HCT116 (cell line): Measurements from ENCODE around the gene CDX1. TPM values are rescaled to one million over a fixed set of nuclear protein-coding genes. Genes with fewer than 3 reads are reported as not detected.
"Not testable (repeated sequence)": the region's sequence is repeated elsewhere in the genome, so short reads cannot be mapped to it uniquely, and the experiment has no call there.

Experiments
- ATAC-seq: fragments of 200-7000 bp; cut with Tn5 transposase; 2 replicates; pipeline ENCODE4 v1.9.1; 2020; ENCODE audit warnings: mild to moderate bottlenecking, moderate library complexity
- BruUV-seq: library from RNA; stranded (reverse); fragments of 400-500 nt; replicated peaks from 2 replicates; lab custom pipeline; 2021; lab: Mats Ljungman, UMichigan
- CTCF ChIA-PET: fragments of 300-600 bp; sonication (Branson Sonifier 250); formaldehyde crosslinking; loops from one replicate; lab custom pipeline; 2021; ENCODE audit warnings: antibody characterized with exemption; lab: Charles Lee
- POLR2A ChIA-PET: fragments of 300-600, 350-600 bp; sonication (Branson Sonifier 250); formaldehyde crosslinking; loops from one replicate; lab custom pipeline; 2021; ENCODE audit warnings: antibody characterized with exemption; lab: Charles Lee
- RAD21 ChIA-PET, 2 experiments: fragments of 300-600 bp; sonication (Branson Sonifier 250); formaldehyde crosslinking; loops; one replicate each; lab custom pipeline; 2023; ENCODE audit warnings: low total read pairs in 2 of 2; ENCODE audit not compliant: uncharacterized antibody in 2 of 2, unreplicated experiment in 2 of 2, low non-redundant PET in 1 of 2; lab: Charles Lee
- DNase-seq: peaks from one replicate; pipeline ENCODE4 v3.0.0-alpha.2; 2010; ENCODE audit warnings: low read depth, low spot score
- H2AFZ ChIP-seq: fragments of 200-600 bp; shearing (Covaris generic), sonication (generic); 2 replicates; pipeline ENCODE4 v1.6.1; 2017; ENCODE audit warnings: low read depth, mixed run types, mixed read lengths, antibody characterized with exemption, low read length; ENCODE audit not compliant: poor library complexity, severe bottlenecking
- H3K27ac ChIP-seq: 2 replicates; pipeline ENCODE4 v1.5.1; 2012; ENCODE audit warnings: low read depth, low read length
- H3K27me3 ChIP-seq: fragments of 200-600 bp; sonication (generic); 2 replicates; pipeline ENCODE4 v1.6.1; 2016; ENCODE audit warnings: mixed run types, low read length, mixed read lengths; ENCODE audit not compliant: insufficient read depth
- H3K36me3 ChIP-seq, 2 experiments: fragments of 200-500 bp in 1 of 2; fragments of 200-600 bp in 1 of 2; sonication (Bioruptor generic) in 1 of 2; sonication (generic) in 1 of 2; 2 replicates each; pipeline versions ENCODE4 v1.5.1 to v1.6.1; 2014 to 2016; ENCODE audit warnings: low read length in 2 of 2, inconsistent platforms in 1 of 2, mixed read lengths in 1 of 2, mixed run types in 1 of 2; ENCODE audit not compliant: insufficient read depth in 2 of 2, control insufficient read depth in 1 of 2
- H3K4me1 ChIP-seq, 2 experiments: fragments of 200-600 bp in 1 of 2; sonication (generic) in 1 of 2; 2 replicates each; pipeline versions ENCODE4 v1.5.1 to v1.6.1; 2012 to 2017; ENCODE audit warnings: low read length in 2 of 2, inconsistent platforms in 1 of 2, mild to moderate bottlenecking in 1 of 2, mixed read lengths in 1 of 2, mixed run types in 1 of 2, moderate library complexity in 1 of 2; ENCODE audit not compliant: insufficient read depth in 2 of 2, control insufficient read depth in 1 of 2
- H3K4me2 ChIP-seq: fragments of 200-600 bp; sonication (generic); 2 replicates; pipeline ENCODE4 v1.6.1; 2017; ENCODE audit warnings: mixed run types, low read length, mixed read lengths
- H3K4me3 ChIP-seq, 2 experiments: fragments of 200-600 bp in 1 of 2; sonication (generic) in 1 of 2; replicated peaks in 1 of 2; 2 replicates each; pipeline ENCODE4 v1.5.1; 2011 to 2016; ENCODE audit warnings: low read length in 2 of 2, control low read depth in 1 of 2, low read depth in 1 of 2, mild to moderate bottlenecking in 1 of 2, mixed read lengths in 1 of 2, mixed run types in 1 of 2
- H3K79me2 ChIP-seq: fragments of 200-600 bp; sonication (generic); 2 replicates; pipeline ENCODE4 v1.6.1; 2017; ENCODE audit warnings: mild to moderate bottlenecking, mixed run types, low read length, moderate library complexity, mixed read lengths; ENCODE audit not compliant: insufficient read depth
- H3K9ac ChIP-seq: fragments of 200-600 bp; sonication (generic); 2 replicates; pipeline ENCODE4 v1.6.1; 2016; ENCODE audit warnings: low read length, mixed read lengths
- H3K9me2 ChIP-seq: fragments of 200-600 bp; sonication (generic), shearing (Covaris generic); 2 replicates; pipeline ENCODE4 v1.6.1; 2017; ENCODE audit warnings: mixed run types, mild to moderate bottlenecking, moderate library complexity; ENCODE audit not compliant: insufficient read depth
- H3K9me3 ChIP-seq, 2 experiments: fragments of 200-500 bp in 1 of 2; fragments of 200-600 bp in 1 of 2; sonication (Bioruptor generic) in 1 of 2; sonication (generic) in 1 of 2; 2 replicates each; pipeline ENCODE4 v1.6.1; 2014 to 2017; ENCODE audit warnings: low read length in 2 of 2, mixed read lengths in 2 of 2, inconsistent platforms in 1 of 2, low read depth in 1 of 2, mild to moderate bottlenecking in 1 of 2, mixed run types in 1 of 2, moderate library complexity in 1 of 2; ENCODE audit not compliant: control insufficient read depth in 1 of 2, insufficient read depth in 1 of 2
- H4K20me1 ChIP-seq: fragments of 200-600 bp; sonication (generic), shearing (Covaris generic); 2 replicates; pipeline ENCODE4 v1.6.1; 2017; ENCODE audit warnings: mixed run types, mild to moderate bottlenecking, moderate library complexity; ENCODE audit not compliant: insufficient read depth
- CEBPB ChIP-seq: IDR thresholded peaks from 2 replicates; pipeline ENCODE4 v1.6.1; 2012; ENCODE audit warnings: low read depth
- EGR1 ChIP-seq: IDR thresholded peaks from 2 replicates; pipeline ENCODE4 v1.6.1; 2012; ENCODE audit warnings: low read depth
- ELF1 ChIP-seq: IDR thresholded peaks from 2 replicates; pipeline ENCODE4 v1.6.1; 2012; ENCODE audit warnings: low read depth, borderline replicate concordance
- EZH2 ChIP-seq: fragments of 200-600 bp; sonication (generic); IDR thresholded peaks from 2 replicates; pipeline ENCODE4 v1.6.1; 2017; ENCODE audit warnings: antibody characterized with exemption, mixed run types
- EZH2phosphoT487 ChIP-seq: fragments of 200-600 bp; IDR thresholded peaks from 2 replicates; pipeline ENCODE4 v1.6.1; 2018; ENCODE audit warnings: antibody characterized with exemption, borderline replicate concordance
- POLR2A ChIP-seq: IDR thresholded peaks from 2 replicates; pipeline ENCODE4 v1.7.0; 2011; ENCODE audit warnings: borderline replicate concordance; ENCODE audit not compliant: insufficient read depth, insufficient read length; ENCODE audit errors: extremely low read depth
- RAD21 ChIP-seq: IDR thresholded peaks from 2 replicates; pipeline ENCODE4 v1.6.1; 2012; ENCODE audit warnings: low read depth, mild to moderate bottlenecking
- SIN3A ChIP-seq: IDR thresholded peaks from 2 replicates; pipeline ENCODE4 v1.6.1; 2012; ENCODE audit warnings: low read depth
- SP1 ChIP-seq: IDR thresholded peaks from 2 replicates; pipeline ENCODE4 v1.6.1; 2012; ENCODE audit warnings: low read depth
- SRF ChIP-seq: IDR thresholded peaks from 2 replicates; pipeline ENCODE4 v1.6.1; 2012; ENCODE audit warnings: low read depth
- ZNF274 ChIP-seq: fragments of 200-500 bp; sonication (Bioruptor generic); IDR thresholded peaks from 2 replicates; pipeline ENCODE4 v1.6.1; 2014; ENCODE audit warnings: mild to moderate bottlenecking, low read depth, low read length, inconsistent platforms
- intact Hi-C: fragments of 100-400 bp; cut with micrococcal nuclease; formaldehyde crosslinking; loops from 2 replicates; pipeline ENCODE4 v1.10.0; 2022
- total RNA-seq: library from RNA; stranded (reverse); gene quantifications from one replicate; pipeline ENCODE4 v1.2.1, GENCODE V29; 2021; ENCODE audit not compliant: unreplicated experiment
- TF ChIP-seq, protein P1 (sequence below), 3 experiments: fragments of 200-600 bp in 1 of 3; sonication (generic) in 1 of 3; IDR thresholded peaks in 2 of 3; conservative IDR thresholded peaks in 1 of 3; 2 replicates each; pipeline ENCODE4 v1.5.1; 2012 to 2017; ENCODE audit warnings: low read depth in 2 of 3, low read length in 2 of 3, antibody characterized with exemption in 1 of 3, borderline replicate concordance in 1 of 3, control low read depth in 1 of 3, mild to moderate bottlenecking in 1 of 3, mixed read lengths in 1 of 3, mixed run types in 1 of 3, moderate library complexity in 1 of 3; ENCODE audit not compliant: insufficient read depth in 1 of 3
- TF ChIP-seq, protein P2 (sequence below): IDR thresholded peaks from 2 replicates; pipeline ENCODE4 v1.6.1; 2012

The CDX1 gene
- total RNA-seq, 1 experiment from 2014 or later: not detected

DNA sequence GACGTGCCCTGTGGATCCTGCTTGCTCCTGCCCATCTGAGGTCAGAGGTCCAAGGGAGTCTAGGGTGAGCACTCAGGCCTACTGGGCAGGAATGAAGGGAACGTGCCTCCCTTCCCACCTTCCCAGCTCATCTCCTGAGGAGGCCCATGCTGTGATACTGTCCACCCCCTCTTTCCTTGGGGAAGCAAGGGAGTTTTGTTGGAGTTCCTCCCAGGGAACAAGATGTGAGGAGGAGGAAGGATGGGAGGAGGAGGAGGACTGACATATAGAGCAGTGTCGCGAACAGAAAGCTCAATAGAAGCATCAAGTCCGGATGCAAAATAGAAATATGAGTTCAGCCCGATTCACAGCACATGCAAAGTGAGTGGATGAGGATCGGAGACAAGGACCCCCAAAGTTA lies 64.3 kb downstream of the CDX1 start:
- ChIA-PET CTCF (no interaction called here), RAD21 (no interaction called here), POLR2A (no interaction called here)
- Histone ChIP-seq H3K4me3 (no peak overlapping the region), H3K9me3 (no peaks in the 10 kb centered on the region), H3K27ac (no peak overlapping the region), H4K20me1 (no peaks in the 10 kb centered on the region), H3K4me1 (no peaks in the 10 kb centered on the region), H3K9me2 (no peaks in the 10 kb centered on the region), H3K4me2 (no peak overlapping the region), H2AFZ (no peak overlapping the region), H3K27me3 (no peaks in the 10 kb centered on the region), H3K36me3 (no peaks in the 10 kb centered on the region), H3K79me2 (no peaks in the 10 kb centered on the region), H3K9ac (no peak overlapping the region)
- no peak for ATAC-seq
- no TSS peak for BruUV-seq
- intact Hi-C loops: no loop called here
- no peak for DNase-seq
- TF ChIP-seq, protein P1, sequence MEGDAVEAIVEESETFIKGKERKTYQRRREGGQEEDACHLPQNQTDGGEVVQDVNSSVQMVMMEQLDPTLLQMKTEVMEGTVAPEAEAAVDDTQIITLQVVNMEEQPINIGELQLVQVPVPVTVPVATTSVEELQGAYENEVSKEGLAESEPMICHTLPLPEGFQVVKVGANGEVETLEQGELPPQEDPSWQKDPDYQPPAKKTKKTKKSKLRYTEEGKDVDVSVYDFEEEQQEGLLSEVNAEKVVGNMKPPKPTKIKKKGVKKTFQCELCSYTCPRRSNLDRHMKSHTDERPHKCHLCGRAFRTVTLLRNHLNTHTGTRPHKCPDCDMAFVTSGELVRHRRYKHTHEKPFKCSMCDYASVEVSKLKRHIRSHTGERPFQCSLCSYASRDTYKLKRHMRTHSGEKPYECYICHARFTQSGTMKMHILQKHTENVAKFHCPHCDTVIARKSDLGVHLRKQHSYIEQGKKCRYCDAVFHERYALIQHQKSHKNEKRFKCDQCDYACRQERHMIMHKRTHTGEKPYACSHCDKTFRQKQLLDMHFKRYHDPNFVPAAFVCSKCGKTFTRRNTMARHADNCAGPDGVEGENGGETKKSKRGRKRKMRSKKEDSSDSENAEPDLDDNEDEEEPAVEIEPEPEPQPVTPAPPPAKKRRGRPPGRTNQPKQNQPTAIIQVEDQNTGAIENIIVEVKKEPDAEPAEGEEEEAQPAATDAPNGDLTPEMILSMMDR (IDR thresholded peaks at IDR 0.05 in 2 of 3, conservative IDR thresholded peaks at IDR 0.05 in 1 of 3; ENCODE audit: borderline replicate concordance in 1 of 3, insufficient read depth in 1 of 3, low read depth in 2 of 3, low read length in 2 of 3): no peak
- TF ChIP-seq SIN3A (no peak), EZH2 (no peak), ZNF274 (no peak), RAD21 (no peak), CEBPB (no peak), POLR2A (no peak), SRF (no peak), ELF1 (no peak), EGR1 (no peak), EZH2phosphoT487 (no peak), SP1 (no peak)
- TF ChIP-seq, protein P2, sequence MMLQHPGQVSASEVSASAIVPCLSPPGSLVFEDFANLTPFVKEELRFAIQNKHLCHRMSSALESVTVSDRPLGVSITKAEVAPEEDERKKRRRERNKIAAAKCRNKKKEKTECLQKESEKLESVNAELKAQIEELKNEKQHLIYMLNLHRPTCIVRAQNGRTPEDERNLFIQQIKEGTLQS: no peak

DNA sequence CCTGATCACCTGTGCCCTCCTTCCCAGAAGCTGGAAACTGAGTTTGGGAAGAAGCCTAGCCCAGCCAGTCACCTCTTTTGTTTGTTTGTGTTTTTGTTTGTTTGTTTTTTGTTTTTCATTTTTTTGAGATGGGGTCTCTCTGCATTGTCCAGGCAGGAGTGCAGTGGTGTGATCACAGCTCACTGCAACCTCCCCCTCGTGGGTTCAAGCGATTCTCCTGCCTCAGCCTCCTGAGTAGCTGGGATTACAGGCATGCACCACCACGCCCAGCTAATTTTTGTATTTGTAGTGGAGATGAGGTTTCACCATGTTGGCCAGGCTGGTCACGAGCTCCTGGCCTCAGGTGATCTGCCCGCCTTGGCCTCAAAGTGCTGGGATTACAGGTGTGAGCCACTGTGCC lies 67.1 kb downstream of the CDX1 start:
- H3K9me2 ChIP-seq, H3K27ac ChIP-seq, H3K9me3 ChIP-seq, H3K79me2 ChIP-seq, H3K36me3 ChIP-seq, H3K4me1 ChIP-seq, ATAC-seq, POLR2A ChIA-PET, RAD21 ChIA-PET, H3K27me3 ChIP-seq, H2AFZ ChIP-seq, DNase-seq, CTCF ChIA-PET, H3K4me2 ChIP-seq, H3K4me3 ChIP-seq, H4K20me1 ChIP-seq, intact Hi-C loops, BruUV-seq, H3K9ac ChIP-seq: not testable (repeated sequence)
